HAP-1 (cell line): Measurements from ENCODE around the gene SLC6A12.
A peak's percentile ranks its signal among the peaks of the same experiment; 100 is the strongest.

Experiments
- DNase-seq, 2 experiments: peaks; one replicate each; pipeline ENCODE4 v3.0.0-alpha.2; 2016 to 2020; ENCODE audit warnings: low spot score in 2 of 2
- H3K27me3 ChIP-seq: fragments of 250-450 bp; sonication (Bioruptor Pico); 2 replicates; pipeline ENCODE4 v1.5.1; 2020; ENCODE audit warnings: low read depth, mild to moderate bottlenecking, moderate library complexity
- H3K36me3 ChIP-seq: fragments of 250-450 bp; sonication (Bioruptor Pico); replicated peaks from 2 replicates; pipeline ENCODE4 v1.5.1; 2020; ENCODE audit warnings: mild to moderate bottlenecking
- H3K4me1 ChIP-seq: fragments of 250-450 bp; sonication (Bioruptor Pico); 2 replicates; pipeline ENCODE4 v1.5.1; 2020; ENCODE audit warnings: mild to moderate bottlenecking
- H3K4me3 ChIP-seq: fragments of 250-450 bp; sonication (Bioruptor Pico); 2 replicates; pipeline ENCODE4 v1.5.1; 2020; ENCODE audit warnings: mild to moderate bottlenecking, moderate library complexity
- H3K9me3 ChIP-seq: fragments of 250-450 bp; sonication (Bioruptor Pico); 2 replicates; pipeline ENCODE4 v1.5.1; 2020; ENCODE audit warnings: mild to moderate bottlenecking, moderate library complexity
- in situ Hi-C: fragments of 300-500 bp; cut with MboI; formaldehyde crosslinking; loops from 3 replicates; pipeline ENCODE4 v1.14.3; 2020; ENCODE audit warnings: low sequenced_read_pairs, inconsistent platforms, mixed read lengths

The SLC6A12 gene

GRCh38 chr12:143964-144649, 69.8 kb downstream of the SLC6A12 start:
- Histone ChIP-seq H3K36me3 (no peaks in the 10 kb centered on the region), H3K4me1 (no peaks in the 10 kb centered on the region), H3K27me3 (peaks cover 13% of the 10 kb centered on the region; the same call in 1 of the 2 replicates), H3K9me3 (no peaks in the 10 kb centered on the region), H3K4me3 (no peak overlapping the region)
- in situ Hi-C loops = no loop called here
- peak in 1 of 2 experiments; percentile 17 for DNase-seq

- Histone ChIP-seq H3K36me3 (no peaks in the 10 kb centered on the region), H3K27me3 (peaks cover 14% of the 10 kb centered on the region; the same call in 1 of the 2 replicates), H3K4me1 (no peaks in the 10 kb centered on the region), H3K9me3 (no peaks in the 10 kb centered on the region), H3K4me3 (no peak overlapping the region)
- in situ Hi-C loops = no loop called here
- no peak for DNase-seq
These were observed 73.8 kb downstream of the SLC6A12 start for GRCh38 chr12:140162-140561.
